Measurements from ENCODE around the gene DYRK1A. TPM values are rescaled to one million over a fixed set of nuclear protein-coding genes. Genes with fewer than 3 reads are reported as not detected.

The DYRK1A gene
- total RNA-seq, 1 experiment from 2014 or later = 49.3 TPM

DNA sequence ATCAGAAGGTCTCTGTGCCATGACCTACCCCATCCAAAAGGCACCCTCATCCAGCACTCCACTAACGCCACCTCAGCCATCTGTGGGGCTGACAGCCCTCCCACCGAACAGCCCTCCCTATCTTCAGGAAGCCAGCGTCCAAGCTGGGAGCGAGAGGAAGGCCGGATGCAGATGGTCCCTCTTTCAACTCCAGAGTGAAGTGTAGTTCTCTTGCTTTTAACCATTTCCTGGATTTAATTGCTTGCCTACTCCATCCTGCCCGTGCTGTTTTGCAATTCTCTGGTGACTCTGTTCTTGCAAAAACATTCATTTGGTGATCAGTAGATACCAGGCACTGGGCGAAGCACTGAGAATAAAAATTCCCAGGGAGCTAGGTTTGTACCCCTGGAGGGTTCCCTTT, 8.2 kb upstream of the DYRK1A start (continued):
- TF ChIP-seq, protein P1, sequence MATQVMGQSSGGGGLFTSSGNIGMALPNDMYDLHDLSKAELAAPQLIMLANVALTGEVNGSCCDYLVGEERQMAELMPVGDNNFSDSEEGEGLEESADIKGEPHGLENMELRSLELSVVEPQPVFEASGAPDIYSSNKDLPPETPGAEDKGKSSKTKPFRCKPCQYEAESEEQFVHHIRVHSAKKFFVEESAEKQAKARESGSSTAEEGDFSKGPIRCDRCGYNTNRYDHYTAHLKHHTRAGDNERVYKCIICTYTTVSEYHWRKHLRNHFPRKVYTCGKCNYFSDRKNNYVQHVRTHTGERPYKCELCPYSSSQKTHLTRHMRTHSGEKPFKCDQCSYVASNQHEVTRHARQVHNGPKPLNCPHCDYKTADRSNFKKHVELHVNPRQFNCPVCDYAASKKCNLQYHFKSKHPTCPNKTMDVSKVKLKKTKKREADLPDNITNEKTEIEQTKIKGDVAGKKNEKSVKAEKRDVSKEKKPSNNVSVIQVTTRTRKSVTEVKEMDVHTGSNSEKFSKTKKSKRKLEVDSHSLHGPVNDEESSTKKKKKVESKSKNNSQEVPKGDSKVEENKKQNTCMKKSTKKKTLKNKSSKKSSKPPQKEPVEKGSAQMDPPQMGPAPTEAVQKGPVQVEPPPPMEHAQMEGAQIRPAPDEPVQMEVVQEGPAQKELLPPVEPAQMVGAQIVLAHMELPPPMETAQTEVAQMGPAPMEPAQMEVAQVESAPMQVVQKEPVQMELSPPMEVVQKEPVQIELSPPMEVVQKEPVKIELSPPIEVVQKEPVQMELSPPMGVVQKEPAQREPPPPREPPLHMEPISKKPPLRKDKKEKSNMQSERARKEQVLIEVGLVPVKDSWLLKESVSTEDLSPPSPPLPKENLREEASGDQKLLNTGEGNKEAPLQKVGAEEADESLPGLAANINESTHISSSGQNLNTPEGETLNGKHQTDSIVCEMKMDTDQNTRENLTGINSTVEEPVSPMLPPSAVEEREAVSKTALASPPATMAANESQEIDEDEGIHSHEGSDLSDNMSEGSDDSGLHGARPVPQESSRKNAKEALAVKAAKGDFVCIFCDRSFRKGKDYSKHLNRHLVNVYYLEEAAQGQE (IDR thresholded peaks at IDR 0.05; ENCODE audit: low read depth) = no peak
- no peak for TF ChIP-seq SIN3A (IDR thresholded peaks at IDR 0.05; ENCODE audit: low read depth)
- no peak for TF ChIP-seq EZH2phosphoT487 (IDR thresholded peaks at IDR 0.05; ENCODE audit: borderline replicate concordance)

DNA sequence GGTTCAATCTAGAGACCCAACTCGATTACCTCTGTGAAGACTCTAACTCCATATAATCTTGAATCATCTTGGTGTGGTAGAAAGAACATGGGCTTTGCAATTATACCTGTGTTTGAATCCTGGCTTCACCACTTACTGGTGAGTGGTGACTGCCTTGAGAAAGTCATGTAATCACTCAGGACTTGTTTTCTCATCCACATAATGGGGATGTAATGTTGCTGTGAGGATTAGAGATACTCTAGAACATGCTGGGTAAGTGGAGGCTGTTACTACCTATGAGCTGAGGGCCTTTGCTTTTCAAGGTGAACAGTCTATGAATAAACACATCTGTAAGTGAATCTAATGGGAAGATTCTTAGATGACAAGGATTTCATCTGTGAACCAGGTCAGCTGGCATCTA, 2.6 kb upstream of the DYRK1A start:
- Histone ChIP-seq H3K36me3 (ENCODE audit: control insufficient read depth in 1 of 2, insufficient read depth in 2 of 2, low read length in 2 of 2) (no peaks in the 10 kb centered on the region), H3K27ac (ENCODE audit: low read depth, low read length) (no peak overlapping the region), H3K4me2 (ENCODE audit: low read length) (no peak overlapping the region), H3K4me3 (replicated peaks in 1 of 2; ENCODE audit: low read depth in 1 of 2, low read length in 2 of 2) (no peak overlapping the region), H3K4me1 (ENCODE audit: control insufficient read depth in 1 of 2, insufficient read depth in 2 of 2, low read length in 2 of 2) (peaks cover 13 to 18% of the 10 kb centered on the region in 2 experiments), H2AFZ (ENCODE audit: low read depth, low read length, poor library complexity, severe bottlenecking) (no peak overlapping the region), H4K20me1 (ENCODE audit: insufficient read depth) (no peaks in the 10 kb centered on the region; the same call in 1 of the 2 replicates), H3K79me2 (ENCODE audit: insufficient read depth, low read length) (peaks cover 19% of the 10 kb centered on the region), H3K9me2 (ENCODE audit: insufficient read depth) (no peaks in the 10 kb centered on the region), H3K9me3 (ENCODE audit: control insufficient read depth in 1 of 2, insufficient read depth in 1 of 2, low read depth in 1 of 2, low read length in 2 of 2) (no peaks in the 10 kb centered on the region), H3K9ac (ENCODE audit: low read length) (no peak overlapping the region), H3K27me3 (ENCODE audit: insufficient read depth, low read length) (no peaks in the 10 kb centered on the region)
- no peak for DNase-seq (ENCODE audit: low read depth, low spot score)
- CTCF ChIA-PET = no interaction called here
- intact Hi-C loops (cut with micrococcal nuclease) = no loop called here
- POLR2A ChIA-PET = no interaction called here
- no peak for TF ChIP-seq EZH2phosphoT487 (IDR thresholded peaks at IDR 0.05; ENCODE audit: borderline replicate concordance)
- TF ChIP-seq JUND (IDR thresholded peaks at IDR 0.05) = no peak
- TF ChIP-seq POLR2A (IDR thresholded peaks at IDR 0.05; ENCODE audit: borderline replicate concordance, extremely low read depth, insufficient read depth, insufficient read length) = no peak
- no peak for TF ChIP-seq ELF1 (IDR thresholded peaks at IDR 0.05; ENCODE audit: borderline replicate concordance, low read depth)
- TF ChIP-seq POLR2AphosphoS5 (IDR thresholded peaks at IDR 0.05; ENCODE audit: low read depth, low read length) = no peak
- no peak for TF ChIP-seq EZH2 (IDR thresholded peaks at IDR 0.05)
- TF ChIP-seq SIN3A (IDR thresholded peaks at IDR 0.05; ENCODE audit: low read depth) = no peak
- no peak for TF ChIP-seq SRF (IDR thresholded peaks at IDR 0.05; ENCODE audit: low read depth)
- TF ChIP-seq ZFX (IDR thresholded peaks at IDR 0.05) = no peak
- TF ChIP-seq SP1 (IDR thresholded peaks at IDR 0.05; ENCODE audit: low read depth) = no peak
- TF ChIP-seq ZNF274 (IDR thresholded peaks at IDR 0.05; ENCODE audit: low read depth, low read length) = no peak
- TF ChIP-seq CBX3 (IDR thresholded peaks at IDR 0.05; ENCODE audit: low read depth) = no peak
- no peak for TF ChIP-seq YY1 (IDR thresholded peaks at IDR 0.05; ENCODE audit: extremely low read depth, insufficient replicate concordance, low read depth, low read length)
- no peak for TF ChIP-seq RAD21 (IDR thresholded peaks at IDR 0.05; ENCODE audit: low read depth)
- TF ChIP-seq TCF7L2 (IDR thresholded peaks at IDR 0.05; ENCODE audit: borderline replicate concordance, extremely low read depth, insufficient read depth, insufficient read length) = no peak
- TF ChIP-seq, protein P2, sequence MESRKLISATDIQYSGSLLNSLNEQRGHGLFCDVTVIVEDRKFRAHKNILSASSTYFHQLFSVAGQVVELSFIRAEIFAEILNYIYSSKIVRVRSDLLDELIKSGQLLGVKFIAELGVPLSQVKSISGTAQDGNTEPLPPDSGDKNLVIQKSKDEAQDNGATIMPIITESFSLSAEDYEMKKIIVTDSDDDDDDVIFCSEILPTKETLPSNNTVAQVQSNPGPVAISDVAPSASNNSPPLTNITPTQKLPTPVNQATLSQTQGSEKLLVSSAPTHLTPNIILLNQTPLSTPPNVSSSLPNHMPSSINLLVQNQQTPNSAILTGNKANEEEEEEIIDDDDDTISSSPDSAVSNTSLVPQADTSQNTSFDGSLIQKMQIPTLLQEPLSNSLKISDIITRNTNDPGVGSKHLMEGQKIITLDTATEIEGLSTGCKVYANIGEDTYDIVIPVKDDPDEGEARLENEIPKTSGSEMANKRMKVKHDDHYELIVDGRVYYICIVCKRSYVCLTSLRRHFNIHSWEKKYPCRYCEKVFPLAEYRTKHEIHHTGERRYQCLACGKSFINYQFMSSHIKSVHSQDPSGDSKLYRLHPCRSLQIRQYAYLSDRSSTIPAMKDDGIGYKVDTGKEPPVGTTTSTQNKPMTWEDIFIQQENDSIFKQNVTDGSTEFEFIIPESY (IDR thresholded peaks at IDR 0.05; ENCODE audit: extremely low read depth, insufficient replicate concordance, low read length) = no peak
- TF ChIP-seq CEBPB (IDR thresholded peaks at IDR 0.05; ENCODE audit: low read depth) = no peak
- no peak for ATAC-seq
- BruUV-seq (replicated peaks) = no TSS peak
- RAD21 ChIA-PET (ENCODE audit: low non-redundant PET in 1 of 2, low total read pairs in 2 of 2, uncharacterized antibody in 2 of 2, unreplicated experiment in 2 of 2) = no interaction called here
